LHCN-M2 (cell line): ENCODE results near the gene C21orf58. TPM values are rescaled to one million over a fixed set of nuclear protein-coding genes. Genes with fewer than 3 reads are reported as not detected.
A peak's percentile ranks its signal among the peaks of the same experiment; 100 is the strongest.

Experiments used
- DNase-seq: peaks from one replicate; pipeline ENCODE4 v3.0.0-alpha.2; 2012; ENCODE audit warnings: low read depth
- total RNA-seq: library from RNA; depleted of rRNA; stranded (reverse); fragments of >200 nt; gene quantifications from 2 replicates; pipeline ENCODE4 v1.2.3, GENCODE V29; 2014; rRNA removed

C21orf58 gene
- total RNA-seq, 1 experiment from 2014 or later = 17.2 TPM

DNA sequence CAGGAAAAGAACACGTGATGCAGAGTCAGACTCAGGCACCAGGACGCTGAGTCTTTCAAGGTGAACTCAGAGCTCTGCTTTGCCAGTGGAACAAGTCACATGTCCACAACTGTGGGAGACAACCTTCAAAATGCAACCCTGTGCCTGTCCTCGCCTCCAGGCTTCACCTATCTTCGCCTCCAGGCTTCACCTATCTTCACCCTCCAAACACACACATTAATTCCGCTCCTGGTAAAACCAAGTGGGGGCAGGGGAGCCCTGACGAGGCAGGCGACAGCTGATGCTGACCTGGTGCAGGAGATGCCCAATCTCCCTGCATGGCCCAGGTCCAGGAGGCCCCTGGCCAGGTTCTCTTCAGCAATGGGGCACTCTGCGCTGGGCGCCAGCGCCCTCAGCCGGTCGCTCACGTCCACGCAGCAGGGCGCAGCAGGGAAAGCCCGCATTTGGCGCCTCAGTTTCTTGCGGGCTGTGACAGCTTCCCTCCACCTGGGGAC is 67.1 kb downstream of the C21orf58 start:
- DNase-seq = no peak

DNA sequence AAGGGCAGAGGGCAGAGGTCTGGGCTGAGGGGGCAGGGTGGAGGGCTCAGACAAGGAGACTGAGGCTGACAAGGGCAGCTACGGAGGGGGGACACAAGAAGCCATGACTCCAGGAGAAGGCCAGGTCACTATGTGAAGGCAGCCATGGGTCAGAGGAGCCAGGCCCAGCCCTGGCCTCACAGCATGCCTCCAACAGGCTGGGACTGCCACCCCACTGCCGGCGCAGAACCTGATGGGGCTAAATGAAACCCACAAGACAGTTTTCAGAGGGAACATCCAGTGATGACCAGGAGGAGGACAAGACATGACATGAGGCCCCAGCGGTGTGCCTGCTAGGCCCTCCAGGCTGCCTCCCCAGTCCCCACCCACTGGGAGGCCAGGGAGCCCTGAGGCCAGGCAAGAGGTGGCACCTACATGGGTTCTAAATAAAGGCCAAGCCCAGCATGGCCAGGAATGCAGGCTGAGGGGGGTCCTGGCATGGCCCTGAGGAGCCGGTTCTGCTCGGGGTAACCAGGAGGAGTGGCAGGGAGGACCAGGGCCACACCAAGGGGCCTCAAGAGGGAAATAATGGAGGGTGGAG is 67.8 kb downstream of the C21orf58 start:
- DNase-seq = no peak

DNA sequence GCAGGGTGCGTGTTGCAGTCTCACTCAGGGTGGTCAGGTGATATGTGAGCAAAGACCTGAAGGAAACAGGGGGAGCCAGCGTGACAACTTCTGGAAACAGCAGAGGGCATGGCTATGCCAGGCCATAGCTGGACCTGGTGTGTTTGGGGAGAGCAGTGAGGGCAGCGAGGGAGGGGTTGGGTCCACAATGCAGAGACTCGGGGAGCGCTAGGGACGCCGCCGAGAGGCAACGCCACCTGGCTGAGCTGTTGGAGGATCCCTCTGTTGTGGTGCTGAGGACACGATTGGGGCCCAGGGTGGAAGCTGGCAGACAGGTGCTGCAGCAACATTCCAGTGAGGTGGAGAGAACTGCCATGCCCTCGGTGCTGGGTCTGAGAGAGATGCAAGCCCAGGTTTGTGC is 68.5 kb downstream of the C21orf58 start:
- DNase-seq = no peak

DNA sequence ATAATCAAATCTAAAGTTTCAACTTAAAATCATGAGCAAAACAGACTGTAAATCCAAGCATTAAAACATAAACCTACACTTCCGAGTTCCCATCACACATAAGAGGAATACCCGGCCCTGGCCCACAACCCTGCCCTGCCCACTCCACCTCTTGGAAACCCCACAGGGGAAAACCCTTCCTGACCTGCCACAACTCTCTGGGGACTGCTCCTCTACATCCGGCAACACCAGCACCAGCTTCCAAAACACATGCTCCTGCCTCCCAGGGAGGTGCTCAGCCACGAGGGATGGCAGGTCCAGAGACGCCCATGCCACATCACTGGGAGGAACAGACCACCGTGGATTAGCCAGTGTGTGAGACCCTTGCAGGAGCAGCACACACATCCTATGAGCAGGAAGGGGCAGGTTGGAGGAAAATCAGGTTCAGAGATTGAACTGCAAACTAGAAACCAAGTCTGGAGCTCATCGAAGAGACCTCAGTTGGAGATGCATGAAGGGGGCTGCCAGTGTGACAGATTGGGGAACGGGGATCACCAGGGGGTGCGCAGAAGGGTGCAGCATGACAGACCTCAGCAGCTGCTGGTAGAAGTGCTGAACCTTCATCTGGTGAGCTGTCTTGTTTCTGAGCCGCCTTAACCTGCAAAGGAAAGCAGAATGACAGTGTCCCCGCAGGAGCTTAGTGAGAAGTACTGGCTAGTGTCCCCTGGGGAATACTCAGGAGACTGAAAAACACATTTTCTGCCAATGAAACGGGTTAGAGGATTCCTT is 69.3 kb downstream of the C21orf58 start:
- no peak for DNase-seq

DNA sequence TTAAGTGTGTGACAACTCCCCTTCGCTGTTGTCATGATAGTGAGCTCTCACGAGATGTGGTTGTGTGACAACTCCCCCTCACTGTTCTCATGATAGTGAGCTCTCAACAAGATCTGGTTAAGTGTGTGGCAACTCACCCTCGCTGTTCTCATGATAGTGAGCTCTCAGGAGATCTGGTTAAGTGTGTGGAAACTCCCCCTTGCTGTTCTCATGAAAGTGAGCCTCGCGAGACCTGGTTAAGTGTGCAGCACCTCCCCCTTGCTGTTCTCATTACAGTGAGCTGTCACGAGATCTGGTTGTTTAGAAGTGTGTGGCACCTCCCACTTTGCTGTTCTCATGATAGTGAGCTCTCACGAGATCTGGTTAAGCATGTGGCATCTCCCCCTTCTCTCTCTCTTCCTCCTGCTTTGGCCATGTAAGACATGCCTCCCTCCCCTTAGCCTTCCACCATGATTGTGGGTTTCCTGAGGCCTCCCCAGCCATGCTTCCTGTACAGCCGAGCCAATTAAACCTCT is 70.0 kb downstream of the C21orf58 start:
- peak; percentile 20 for DNase-seq

DNA sequence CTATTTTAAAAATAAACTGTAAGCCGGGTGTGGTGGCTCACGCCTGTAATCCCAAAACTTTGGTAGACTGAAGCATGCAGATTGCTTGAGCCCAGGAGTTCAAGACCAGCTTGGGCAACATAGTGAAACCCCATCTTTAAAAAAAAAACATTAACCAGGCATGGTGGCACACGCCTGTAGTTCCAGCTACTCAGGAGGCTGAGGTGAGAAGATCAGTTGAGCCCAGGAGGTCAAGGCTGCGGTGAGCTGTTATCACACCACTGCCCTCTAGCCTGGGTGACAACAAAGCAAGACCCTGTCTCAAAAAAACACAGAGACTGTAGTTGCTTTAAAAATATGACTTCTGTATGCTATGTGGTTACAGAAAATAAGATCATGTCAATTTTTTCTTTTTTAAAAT is 70.8 kb downstream of the C21orf58 start:
- no peak for DNase-seq

Other genes starting within 250 kb of the C21orf58 start
- gene COL6A2, start 225.8 kb downstream of the C21orf58 start, total RNA-seq = 421 and 452 TPM in 2 replicates
- gene FTCD, start 168.3 kb downstream of the C21orf58 start, total RNA-seq = 0.13 TPM in 1 of 2 replicates, not detected in the other
- gene SPATC1L, start 139.4 kb downstream of the C21orf58 start, total RNA-seq = 14.0 and 18.4 TPM in 2 replicates
- gene LSS, start 95.1 kb downstream of the C21orf58 start, total RNA-seq = 57.9 and 65.3 TPM in 2 replicates
- 79.3 and 81.1 TPM in 2 replicates for gene MCM3AP, start 38.3 kb downstream of the C21orf58 start, total RNA-seq
- gene YBEY, start 37.5 kb downstream of the C21orf58 start, total RNA-seq = 18.1 and 25.2 TPM in 2 replicates
- gene PCNT, start 286 bp upstream of the C21orf58 start, total RNA-seq = 35.8 and 40.8 TPM in 2 replicates
- 20.9 and 21.5 TPM in 2 replicates for gene DIP2A, start 135.0 kb upstream of the C21orf58 start, total RNA-seq